ENCODE results near the gene CBL. TPM values are rescaled to one million over a fixed set of nuclear protein-coding genes. Genes with fewer than 3 reads are reported as not detected.

CBL gene
- 10 to 100 TPM; 11.1 to 20.6 (median 15.9) TPM for total RNA-seq

- no peaks in the 10 kb centered on the region for H3K9me3 ChIP-seq
- H3K36me3 ChIP-seq: no peaks in the 10 kb centered on the region
- peak within 1 kb of the TSS; percentile 78 to 100 (median 96) for H3K4me3 ChIP-seq
- TF ChIP-seq CTCF (IDR thresholded peaks at IDR 0.05) (peak; percentile 79 to 97 (median 86)), POLR2A (IDR thresholded peaks at IDR 0.05) (peak; percentile 49 to 61)
- no peaks in the 10 kb centered on the region for H3K27me3 ChIP-seq
- peak within 1 kb of the TSS; percentile 90 to 97 (median 94) for H3K27ac ChIP-seq
- H3K4me1 ChIP-seq: peaks cover 0 to 12% (median 10%) of the 10 kb centered on the region in 4 donors
- peak; percentile 96 to 98 (median 97) for DNase-seq
These were observed at the start of gene CBL for GRCh38 chr11:119205574-119206510. Gene CBL (plus strand): TSS chr11:119206339. CDS start chr11:119206418, 79 bp downstream.

GRCh38 chr11:119156496-119156895 is 49.6 kb upstream of the CBL start:
- Histone ChIP-seq H3K36me3 (no peaks in the 10 kb centered on the region), H3K4me3 (no peak overlapping the region), H3K4me1 (no peaks in the 10 kb centered on the region), H3K27ac (no peak overlapping the region), H3K27me3 (no peaks in the 10 kb centered on the region), H3K9me3 (no peaks in the 10 kb centered on the region)
- DNase-seq: no peak
- no peak for TF ChIP-seq CTCF (IDR thresholded peaks at IDR 0.05)
- TF ChIP-seq POLR2A (IDR thresholded peaks at IDR 0.05): no peak

GRCh38 chr11:119157063-119157462 is 49.1 kb upstream of the CBL start:
- DNase-seq: no peak
- Histone ChIP-seq H3K4me1 (no peaks in the 10 kb centered on the region), H3K27ac (no peak overlapping the region), H3K27me3 (no peaks in the 10 kb centered on the region), H3K4me3 (no peak overlapping the region), H3K36me3 (no peaks in the 10 kb centered on the region), H3K9me3 (no peaks in the 10 kb centered on the region)
- no peak for TF ChIP-seq CTCF (IDR thresholded peaks at IDR 0.05)
- TF ChIP-seq POLR2A (IDR thresholded peaks at IDR 0.05): no peak

- no peaks in the 10 kb centered on the region for H3K9me3 ChIP-seq
- no peak for TF ChIP-seq POLR2A (IDR thresholded peaks at IDR 0.05)
- no peak for TF ChIP-seq CTCF (IDR thresholded peaks at IDR 0.05)
- no peak for DNase-seq
These were observed 47.7 kb upstream of the CBL start for GRCh38 chr11:119158467-119158866.

GRCh38 chr11:119160151-119160550 is 46.0 kb upstream of the CBL start:
- Histone ChIP-seq H3K27ac (no peak overlapping the region), H3K4me1 (no peaks in the 10 kb centered on the region), H3K4me3 (no peak overlapping the region), H3K9me3 (no peaks in the 10 kb centered on the region), H3K36me3 (no peaks in the 10 kb centered on the region), H3K27me3 (no peaks in the 10 kb centered on the region)
- no peak for DNase-seq
- TF ChIP-seq CTCF (IDR thresholded peaks at IDR 0.05) (no peak), POLR2A (IDR thresholded peaks at IDR 0.05) (no peak)

More at GRCh38 chr11:119158467-119158866, 47.7 kb upstream of the CBL start:
- Histone ChIP-seq H3K36me3 (no peaks in the 10 kb centered on the region), H3K27ac (no peak overlapping the region), H3K27me3 (no peaks in the 10 kb centered on the region), H3K4me1 (no peaks in the 10 kb centered on the region), H3K4me3 (no peak overlapping the region)
